ENCODE data around the gene PRR12.
A peak's percentile ranks its signal among the peaks of the same experiment; 100 is the strongest.

Gene PRR12, protein sequence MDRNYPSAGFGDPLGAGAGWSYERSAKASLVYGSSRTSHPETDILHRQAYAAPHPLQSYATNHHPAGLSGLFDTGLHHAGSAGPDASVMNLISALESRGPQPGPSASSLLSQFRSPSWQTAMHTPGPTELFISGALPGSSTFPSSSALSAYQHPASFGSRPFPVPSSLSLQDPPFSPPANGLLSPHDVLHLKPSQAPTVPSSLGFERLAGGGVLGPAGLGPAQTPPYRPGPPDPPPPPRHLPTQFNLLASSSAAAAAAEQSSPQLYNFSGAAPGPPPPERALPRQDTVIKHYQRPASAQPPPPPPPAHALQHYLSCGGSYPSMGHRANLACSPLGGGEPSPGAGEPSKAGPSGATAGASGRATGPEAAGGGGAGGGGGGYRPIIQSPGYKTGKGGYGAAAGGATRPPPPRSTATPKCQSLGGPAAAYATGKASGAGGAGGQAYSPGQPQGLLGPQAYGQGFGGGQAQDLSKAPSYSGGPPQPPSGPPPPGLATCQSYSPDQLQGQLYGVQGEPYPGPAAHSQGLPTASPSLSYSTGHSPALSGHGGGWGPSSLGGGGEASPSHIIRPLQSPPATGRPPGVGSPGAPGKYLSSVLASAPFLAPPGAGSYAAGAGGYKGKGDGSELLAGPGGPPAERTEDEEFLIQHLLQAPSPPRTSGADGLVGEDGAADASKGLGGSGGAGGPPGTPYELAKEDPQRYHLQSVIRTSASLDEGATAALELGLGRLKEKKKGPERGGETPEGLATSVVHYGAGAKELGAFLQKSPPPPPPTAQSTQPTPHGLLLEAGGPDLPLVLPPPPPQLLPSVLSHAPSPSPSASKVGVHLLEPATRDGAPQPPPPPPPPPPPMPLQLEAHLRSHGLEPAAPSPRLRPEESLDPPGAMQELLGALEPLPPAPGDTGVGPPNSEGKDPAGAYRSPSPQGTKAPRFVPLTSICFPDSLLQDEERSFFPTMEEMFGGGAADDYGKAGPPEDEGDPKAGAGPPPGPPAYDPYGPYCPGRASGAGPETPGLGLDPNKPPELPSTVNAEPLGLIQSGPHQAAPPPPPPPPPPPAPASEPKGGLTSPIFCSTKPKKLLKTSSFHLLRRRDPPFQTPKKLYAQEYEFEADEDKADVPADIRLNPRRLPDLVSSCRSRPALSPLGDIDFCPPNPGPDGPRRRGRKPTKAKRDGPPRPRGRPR (N-terminal part only)

DNA sequence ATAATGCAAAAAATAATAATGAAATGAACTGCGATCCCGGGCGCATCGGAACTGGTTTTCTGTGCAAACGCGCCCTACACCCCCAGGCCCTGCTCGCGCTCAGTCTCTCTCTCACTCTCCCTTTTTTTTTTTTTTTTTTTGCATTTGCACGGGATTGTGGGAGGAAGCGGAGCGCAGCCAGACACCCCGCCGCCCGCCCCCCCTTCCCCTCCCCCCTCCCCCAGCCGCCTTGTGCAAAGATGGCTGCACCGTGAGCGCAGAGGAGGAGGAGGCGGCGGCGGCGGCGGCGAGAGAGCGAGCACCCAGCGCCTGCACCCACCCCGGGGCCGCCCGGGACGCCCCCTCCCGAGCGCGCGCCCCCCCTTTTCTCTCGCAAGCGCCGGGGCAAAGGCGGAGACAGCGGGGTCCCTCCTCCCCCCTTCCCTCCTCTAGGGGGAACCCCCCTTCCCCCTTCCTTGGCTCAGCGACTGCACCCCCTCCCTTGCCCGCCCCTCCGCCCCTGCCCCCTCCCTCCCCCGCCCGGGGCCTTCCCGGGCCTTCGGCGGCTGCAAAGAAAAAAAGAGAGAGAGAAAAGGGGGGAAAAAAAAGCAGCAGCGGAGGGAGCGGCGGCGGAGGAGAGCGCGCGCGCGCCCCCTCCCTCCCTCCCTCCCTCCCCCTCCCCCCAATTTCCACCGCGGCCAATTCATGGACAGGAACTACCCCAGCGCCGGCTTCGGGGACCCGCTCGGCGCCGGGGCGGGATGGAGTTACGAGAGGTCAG, at the start of gene PRR12:
Gene PRR12 (plus strand): TSS at position 212 of the 760 bp plus-strand sequence. CDS start 473 bp downstream, at position 685.
- TF ChIP-seq, protein P1, sequence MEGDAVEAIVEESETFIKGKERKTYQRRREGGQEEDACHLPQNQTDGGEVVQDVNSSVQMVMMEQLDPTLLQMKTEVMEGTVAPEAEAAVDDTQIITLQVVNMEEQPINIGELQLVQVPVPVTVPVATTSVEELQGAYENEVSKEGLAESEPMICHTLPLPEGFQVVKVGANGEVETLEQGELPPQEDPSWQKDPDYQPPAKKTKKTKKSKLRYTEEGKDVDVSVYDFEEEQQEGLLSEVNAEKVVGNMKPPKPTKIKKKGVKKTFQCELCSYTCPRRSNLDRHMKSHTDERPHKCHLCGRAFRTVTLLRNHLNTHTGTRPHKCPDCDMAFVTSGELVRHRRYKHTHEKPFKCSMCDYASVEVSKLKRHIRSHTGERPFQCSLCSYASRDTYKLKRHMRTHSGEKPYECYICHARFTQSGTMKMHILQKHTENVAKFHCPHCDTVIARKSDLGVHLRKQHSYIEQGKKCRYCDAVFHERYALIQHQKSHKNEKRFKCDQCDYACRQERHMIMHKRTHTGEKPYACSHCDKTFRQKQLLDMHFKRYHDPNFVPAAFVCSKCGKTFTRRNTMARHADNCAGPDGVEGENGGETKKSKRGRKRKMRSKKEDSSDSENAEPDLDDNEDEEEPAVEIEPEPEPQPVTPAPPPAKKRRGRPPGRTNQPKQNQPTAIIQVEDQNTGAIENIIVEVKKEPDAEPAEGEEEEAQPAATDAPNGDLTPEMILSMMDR (IDR thresholded peaks at IDR 0.05; ENCODE audit: low read depth, low read length): no peak
- DNase-seq (ENCODE audit: low read depth in 2 of 2): peak; percentile 77 to 81
- peak within 1 kb of the TSS; percentile 80 to 82 for H3K4me3 ChIP-seq (replicated peaks in 1 of 2; ENCODE audit: low read depth in 2 of 2, low read length in 2 of 2)

DNA sequence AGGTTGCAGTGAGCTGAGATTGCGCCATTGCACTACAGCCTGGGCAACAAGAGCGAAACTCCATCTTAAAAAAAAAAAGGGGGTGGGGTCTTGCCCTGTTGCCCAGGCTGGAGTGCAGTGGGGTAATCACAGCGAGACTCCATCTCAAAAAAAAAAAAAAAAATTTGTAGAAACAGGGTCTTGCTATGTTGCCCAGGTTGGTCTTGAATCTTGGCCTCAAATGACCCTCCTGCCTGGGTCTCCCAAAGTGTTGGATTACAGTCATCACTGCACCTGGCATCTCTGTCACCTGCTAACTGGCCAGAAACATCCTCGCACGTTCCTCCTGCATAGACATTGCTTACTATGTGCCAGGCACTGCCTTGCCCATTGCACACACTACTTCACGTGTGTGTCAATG, 49.1 kb upstream of the PRR12 start:
- TF ChIP-seq, protein P1 (IDR thresholded peaks at IDR 0.05; ENCODE audit: low read depth, low read length): no peak
- DNase-seq (ENCODE audit: low read depth in 2 of 2): no peak
- no peak overlapping the region for H3K4me3 ChIP-seq (replicated peaks in 1 of 2; ENCODE audit: low read depth in 2 of 2, low read length in 2 of 2)

DNA sequence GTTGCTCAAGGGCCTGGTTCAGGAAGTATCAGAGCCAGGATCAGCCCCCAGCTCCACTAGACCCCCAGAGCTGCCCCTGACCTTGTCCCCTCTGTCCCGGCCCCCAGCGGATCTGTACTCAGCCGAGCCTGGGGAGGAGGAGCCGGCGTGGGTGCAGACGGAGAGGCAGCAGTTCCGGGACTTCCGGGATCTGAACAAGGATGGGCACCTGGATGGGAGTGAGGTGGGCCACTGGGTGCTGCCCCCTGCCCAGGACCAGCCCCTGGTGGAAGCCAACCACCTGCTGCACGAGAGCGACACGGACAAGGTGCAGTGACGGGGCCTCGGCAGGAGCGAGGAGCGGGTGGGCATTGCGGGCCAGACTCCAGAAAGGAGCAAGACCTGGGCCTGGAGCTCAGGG, 48.5 kb upstream of the PRR12 start:
- no peak overlapping the region for H3K4me3 ChIP-seq (replicated peaks in 1 of 2; ENCODE audit: low read depth in 2 of 2, low read length in 2 of 2)
- TF ChIP-seq, protein P1 (IDR thresholded peaks at IDR 0.05; ENCODE audit: low read depth, low read length): no peak
- DNase-seq (ENCODE audit: low read depth in 2 of 2): no peak

DNA sequence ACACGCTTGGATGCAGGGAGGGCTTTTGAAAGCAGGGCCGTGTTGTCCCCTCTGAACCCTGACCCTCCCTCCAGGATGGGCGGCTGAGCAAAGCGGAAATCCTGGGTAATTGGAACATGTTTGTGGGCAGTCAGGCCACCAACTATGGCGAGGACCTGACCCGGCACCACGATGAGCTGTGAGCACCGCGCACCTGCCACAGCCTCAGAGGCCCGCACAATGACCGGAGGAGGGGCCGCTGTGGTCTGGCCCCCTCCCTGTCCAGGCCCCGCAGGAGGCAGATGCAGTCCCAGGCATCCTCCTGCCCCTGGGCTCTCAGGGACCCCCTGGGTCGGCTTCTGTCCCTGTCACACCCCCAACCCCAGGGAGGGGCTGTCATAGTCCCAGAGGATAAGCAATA, 48.0 kb upstream of the PRR12 start:
- TF ChIP-seq, protein P1 (IDR thresholded peaks at IDR 0.05; ENCODE audit: low read depth, low read length): no peak
- no peak overlapping the region for H3K4me3 ChIP-seq (replicated peaks in 1 of 2; ENCODE audit: low read depth in 2 of 2, low read length in 2 of 2)
- DNase-seq (ENCODE audit: low read depth in 2 of 2): no peak

DNA sequence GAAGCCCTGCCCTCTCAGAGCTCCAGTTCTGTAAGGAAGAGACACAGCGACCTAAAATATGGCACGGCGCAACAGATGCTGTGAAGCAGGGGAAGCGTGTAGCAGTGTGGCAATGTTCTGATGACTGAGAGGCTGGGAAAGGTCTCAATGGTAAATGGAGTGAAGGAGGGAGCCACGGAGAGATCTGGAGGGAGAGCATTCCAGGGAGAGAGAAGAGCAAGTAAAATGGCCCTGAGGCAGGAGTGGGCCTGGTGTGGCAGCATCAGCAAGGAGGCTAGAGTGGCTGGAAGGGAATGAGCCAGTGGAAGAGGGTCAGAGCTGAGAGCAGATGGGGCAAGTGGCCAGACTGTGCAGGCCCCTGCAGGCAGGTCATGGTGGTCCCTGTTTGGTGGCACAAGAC, 46.8 kb upstream of the PRR12 start:
- H3K4me3 ChIP-seq (replicated peaks in 1 of 2; ENCODE audit: low read depth in 2 of 2, low read length in 2 of 2): no peak overlapping the region
- TF ChIP-seq, protein P1 (IDR thresholded peaks at IDR 0.05; ENCODE audit: low read depth, low read length): no peak
- DNase-seq (ENCODE audit: low read depth in 2 of 2): no peak
